HEK293 (cell line): ENCODE measurements around the gene FGL2.

Experiments
- EGR2 ChIP-seq: fragments of 450-650 bp; formaldehyde crosslinking; IDR thresholded peaks from 2 replicates; pipeline ENCODE4 v1.5.1; 2016; ENCODE audit warnings: low read depth, missing biosample characterization, missing genetic modification characterization
- FEZF1 ChIP-seq: fragments of 450-650 bp; formaldehyde crosslinking; IDR thresholded peaks from 2 replicates; pipeline ENCODE4 v1.5.1; 2016; ENCODE audit warnings: missing biosample characterization, missing genetic modification characterization
- GLIS1 ChIP-seq: fragments of 450-650 bp; formaldehyde crosslinking; IDR thresholded peaks from 2 replicates; pipeline ENCODE4 v1.5.1; 2016; ENCODE audit warnings: missing biosample characterization, missing genetic modification characterization
- MYNN ChIP-seq: fragments of 450-650 bp; formaldehyde crosslinking; IDR thresholded peaks from 2 replicates; pipeline ENCODE4 v1.5.1; 2016; ENCODE audit warnings: missing biosample characterization, missing genetic modification characterization, borderline replicate concordance
- REST ChIP-seq: fragments of 450-650 bp; formaldehyde crosslinking; IDR thresholded peaks from 2 replicates; pipeline ENCODE4 v1.5.1; 2016; ENCODE audit warnings: missing biosample characterization, missing genetic modification characterization
- YY1 ChIP-seq: fragments of 450-650 bp; formaldehyde crosslinking; IDR thresholded peaks from 2 replicates; pipeline ENCODE4 v1.5.1; 2018; ENCODE audit warnings: missing biosample characterization, missing genetic modification characterization
- ZNF266 ChIP-seq: fragments of 450-650 bp; formaldehyde crosslinking; IDR thresholded peaks from 2 replicates; pipeline ENCODE4 v1.5.1; 2016; ENCODE audit warnings: missing biosample characterization, missing genetic modification characterization, low read depth
- ZNF398 ChIP-seq: fragments of 450-650 bp; formaldehyde crosslinking; IDR thresholded peaks from 2 replicates; pipeline ENCODE4 v1.5.1; 2017; ENCODE audit warnings: missing biosample characterization, missing genetic modification characterization
- ZNF600 ChIP-seq: fragments of 450-650 bp; formaldehyde crosslinking; IDR thresholded peaks from 2 replicates; pipeline ENCODE4 v1.5.1; 2016; ENCODE audit warnings: missing biosample characterization, missing genetic modification characterization
- ZNF664 ChIP-seq: fragments of 450-650 bp; formaldehyde crosslinking; IDR thresholded peaks from 2 replicates; pipeline ENCODE4 v1.5.1; 2016; ENCODE audit warnings: missing biosample characterization, missing genetic modification characterization
- ZNF704 ChIP-seq: fragments of 450-650 bp; formaldehyde crosslinking; IDR thresholded peaks from 2 replicates; pipeline ENCODE4 v1.5.1; 2016; ENCODE audit warnings: missing biosample characterization, missing genetic modification characterization

- TF ChIP-seq REST (tag by site-specific recombination), result no peak
- TF ChIP-seq YY1 (tag by site-specific recombination), result no peak
- TF ChIP-seq ZNF664, result no peak
- TF ChIP-seq ZNF266 (tag by site-specific recombination), result no peak
- no peak for TF ChIP-seq ZNF398 (tag by site-specific recombination)
- no peak for TF ChIP-seq FEZF1 (tag by site-specific recombination)
- TF ChIP-seq ZNF600 (tag by site-specific recombination), result no peak
- no peak for TF ChIP-seq EGR2 (tag by site-specific recombination)
- TF ChIP-seq ZNF704 (tag by site-specific recombination), result no peak
- TF ChIP-seq GLIS1 (tag by site-specific recombination), result no peak
- no peak for TF ChIP-seq MYNN
Measured at GRCh38 chr7:77238703-77239136, 39.1 kb upstream of the FGL2 start.
